Measurements from ENCODE around the gene TRPM7.

TRPM7 gene

DNA sequence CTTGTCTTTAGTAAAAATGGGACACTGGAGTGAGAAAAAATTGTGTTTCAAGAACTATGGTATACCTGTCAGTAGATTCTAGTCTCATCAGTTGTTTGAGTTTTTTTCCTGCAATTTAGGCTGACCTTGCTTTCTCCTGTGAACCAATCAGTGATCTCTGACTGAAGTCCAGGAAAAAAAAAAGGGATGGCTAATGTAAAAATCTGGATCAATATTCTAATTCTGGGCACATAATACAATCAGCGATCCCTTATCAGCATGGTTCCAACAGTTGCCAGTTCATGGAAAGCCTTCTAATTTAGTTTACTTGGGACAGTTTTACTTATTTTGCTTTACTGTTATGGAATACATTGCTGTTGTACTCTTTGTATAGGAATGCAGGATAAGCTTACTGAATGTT is 17.0 kb downstream of the TRPM7 start:
- peaks cover 63% of the 10 kb centered on the region for H3K36me3 ChIP-seq (ENCODE audit: insufficient read depth, low read length)
- no peaks in the 10 kb centered on the region for H3K27me3 ChIP-seq (ENCODE audit: insufficient read depth, low read length)
- H3K4me2 ChIP-seq (ENCODE audit: low read length) = no peak overlapping the region
- no peak overlapping the region for H3K9ac ChIP-seq (ENCODE audit: low read length)
- no peak overlapping the region for H2AFZ ChIP-seq (ENCODE audit: low read length)
- no peaks in the 10 kb centered on the region for H3K9me2 ChIP-seq (ENCODE audit: low read depth, low read length)
- TF ChIP-seq EZH2 (IDR thresholded peaks at IDR 0.05; ENCODE audit: borderline replicate concordance, low read length) = no peak
- TF ChIP-seq, protein P1, sequence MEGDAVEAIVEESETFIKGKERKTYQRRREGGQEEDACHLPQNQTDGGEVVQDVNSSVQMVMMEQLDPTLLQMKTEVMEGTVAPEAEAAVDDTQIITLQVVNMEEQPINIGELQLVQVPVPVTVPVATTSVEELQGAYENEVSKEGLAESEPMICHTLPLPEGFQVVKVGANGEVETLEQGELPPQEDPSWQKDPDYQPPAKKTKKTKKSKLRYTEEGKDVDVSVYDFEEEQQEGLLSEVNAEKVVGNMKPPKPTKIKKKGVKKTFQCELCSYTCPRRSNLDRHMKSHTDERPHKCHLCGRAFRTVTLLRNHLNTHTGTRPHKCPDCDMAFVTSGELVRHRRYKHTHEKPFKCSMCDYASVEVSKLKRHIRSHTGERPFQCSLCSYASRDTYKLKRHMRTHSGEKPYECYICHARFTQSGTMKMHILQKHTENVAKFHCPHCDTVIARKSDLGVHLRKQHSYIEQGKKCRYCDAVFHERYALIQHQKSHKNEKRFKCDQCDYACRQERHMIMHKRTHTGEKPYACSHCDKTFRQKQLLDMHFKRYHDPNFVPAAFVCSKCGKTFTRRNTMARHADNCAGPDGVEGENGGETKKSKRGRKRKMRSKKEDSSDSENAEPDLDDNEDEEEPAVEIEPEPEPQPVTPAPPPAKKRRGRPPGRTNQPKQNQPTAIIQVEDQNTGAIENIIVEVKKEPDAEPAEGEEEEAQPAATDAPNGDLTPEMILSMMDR (IDR thresholded peaks at IDR 0.05; ENCODE audit: low read length) = no peak
- no peaks in the 10 kb centered on the region for H3K4me1 ChIP-seq (ENCODE audit: insufficient read depth, low read length, severe bottlenecking)
- H3F3A ChIP-seq (ENCODE audit: insufficient read depth, low read length) = no peaks in the 10 kb centered on the region
- H3K27ac ChIP-seq (ENCODE audit: low read depth, low read length, poor library complexity, severe bottlenecking) = no peak overlapping the region
- H4K20me1 ChIP-seq (ENCODE audit: insufficient read depth, low read length) = no peaks in the 10 kb centered on the region
- peaks cover 31% of the 10 kb centered on the region for H3K79me2 ChIP-seq (ENCODE audit: insufficient read depth, low read length)
- no peak overlapping the region for H3K4me3 ChIP-seq (ENCODE audit: low read depth, low read length, poor library complexity, severe bottlenecking)
- no peaks in the 10 kb centered on the region for H3K9me3 ChIP-seq (ENCODE audit: low read length)

- peaks cover 20% of the 10 kb centered on the region for H3K79me2 ChIP-seq (ENCODE audit: insufficient read depth, low read length)
Measured at GRCh38 chr15:50665938-50666337, 20.7 kb downstream of the TRPM7 start.

GRCh38 chr15:50655555-50655954 is 31.0 kb downstream of the TRPM7 start:
- Histone ChIP-seq H2AFZ (ENCODE audit: low read length) (no peak overlapping the region), H3K79me2 (ENCODE audit: insufficient read depth, low read length) (no peaks in the 10 kb centered on the region), H3F3A (ENCODE audit: insufficient read depth, low read length) (no peaks in the 10 kb centered on the region; the same call in 1 of the 2 replicates), H3K4me1 (ENCODE audit: insufficient read depth, low read length, severe bottlenecking) (no peaks in the 10 kb centered on the region), H3K4me3 (ENCODE audit: low read depth, low read length, poor library complexity, severe bottlenecking) (no peak overlapping the region), H3K9me2 (ENCODE audit: low read depth, low read length) (no peaks in the 10 kb centered on the region), H3K9ac (ENCODE audit: low read length) (no peak overlapping the region), H3K27me3 (ENCODE audit: insufficient read depth, low read length) (no peaks in the 10 kb centered on the region), H4K20me1 (ENCODE audit: insufficient read depth, low read length) (no peaks in the 10 kb centered on the region), H3K9me3 (ENCODE audit: low read length) (no peaks in the 10 kb centered on the region), H3K27ac (ENCODE audit: low read depth, low read length, poor library complexity, severe bottlenecking) (no peak overlapping the region), H3K4me2 (ENCODE audit: low read length) (no peak overlapping the region), H3K36me3 (ENCODE audit: insufficient read depth, low read length) (peaks cover 63% of the 10 kb centered on the region)
- TF ChIP-seq EZH2 (IDR thresholded peaks at IDR 0.05; ENCODE audit: borderline replicate concordance, low read length) = no peak
- TF ChIP-seq, protein P1 (IDR thresholded peaks at IDR 0.05; ENCODE audit: low read length) = no peak

More at GRCh38 chr15:50665938-50666337, 20.7 kb downstream of the TRPM7 start:
- Histone ChIP-seq H3K27me3 (ENCODE audit: insufficient read depth, low read length) (no peaks in the 10 kb centered on the region), H2AFZ (ENCODE audit: low read length) (no peak overlapping the region), H3K4me2 (ENCODE audit: low read length) (no peak overlapping the region), H3F3A (ENCODE audit: insufficient read depth, low read length) (no peaks in the 10 kb centered on the region), H4K20me1 (ENCODE audit: insufficient read depth, low read length) (no peaks in the 10 kb centered on the region), H3K9ac (ENCODE audit: low read length) (no peak overlapping the region), H3K27ac (ENCODE audit: low read depth, low read length, poor library complexity, severe bottlenecking) (no peak overlapping the region), H3K4me1 (ENCODE audit: insufficient read depth, low read length, severe bottlenecking) (no peaks in the 10 kb centered on the region), H3K4me3 (ENCODE audit: low read depth, low read length, poor library complexity, severe bottlenecking) (no peak overlapping the region), H3K9me2 (ENCODE audit: low read depth, low read length) (no peaks in the 10 kb centered on the region), H3K9me3 (ENCODE audit: low read length) (no peaks in the 10 kb centered on the region), H3K36me3 (ENCODE audit: insufficient read depth, low read length) (peaks cover 77% of the 10 kb centered on the region)
- TF ChIP-seq EZH2 (IDR thresholded peaks at IDR 0.05; ENCODE audit: borderline replicate concordance, low read length) = no peak
- TF ChIP-seq, protein P1 (IDR thresholded peaks at IDR 0.05; ENCODE audit: low read length) = no peak
